GM12874 (cell line): ENCODE data around the gene ADAM19.

Experiments used
- TF ChIP-seq, protein P1 (sequence below): IDR thresholded peaks from 2 replicates; pipeline ENCODE4 v1.5.1; 2011; ENCODE audit warnings: low read depth, mild to moderate bottlenecking, control low read depth, low read length, moderate library complexity; ENCODE audit not compliant: insufficient read depth

ADAM19 gene

DNA sequence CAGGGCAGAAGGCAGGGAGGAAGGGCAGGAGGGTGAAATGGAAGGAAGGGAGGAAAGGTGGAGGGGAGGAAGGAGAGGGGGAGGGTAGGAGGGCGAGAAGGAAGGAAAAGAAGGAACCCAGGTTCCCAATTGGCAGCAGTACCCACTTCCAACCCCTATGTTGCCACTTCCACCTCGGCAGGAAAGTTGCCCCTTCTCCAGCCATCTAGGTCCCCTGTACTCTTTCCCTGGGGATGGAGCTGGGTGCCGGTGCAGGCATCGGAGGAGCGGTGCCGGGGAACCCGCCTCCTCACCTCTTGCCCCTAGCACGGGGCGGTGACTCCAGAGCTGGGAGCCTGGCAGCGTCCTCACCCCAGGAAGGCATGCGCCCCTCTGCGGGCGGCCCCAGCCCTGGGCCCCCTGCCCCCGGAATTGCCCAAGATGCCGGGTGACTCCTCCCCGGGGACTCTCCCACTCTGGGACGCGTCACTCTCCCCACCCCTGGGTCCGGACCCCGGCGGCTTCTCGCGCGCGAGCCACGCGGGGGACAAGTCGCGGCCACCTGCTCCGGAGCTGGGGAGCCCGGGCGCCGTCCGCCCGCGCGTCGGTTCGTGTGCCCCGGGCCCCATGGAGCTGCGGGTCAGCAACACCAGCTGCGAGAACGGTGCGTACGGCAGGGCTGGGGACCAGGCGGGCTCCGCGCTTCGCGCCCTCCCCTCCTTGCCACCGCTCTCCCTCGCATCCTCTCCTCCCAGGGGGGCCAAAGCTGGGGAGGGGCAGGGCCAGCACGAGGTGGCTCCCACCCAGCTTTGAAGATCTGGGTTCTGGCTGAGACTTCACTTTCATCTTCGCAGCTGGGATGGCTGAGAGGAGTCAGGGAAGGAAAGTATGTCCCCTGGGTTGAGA, 115.6 kb downstream of the ADAM19 start, which contains the start of gene NIPAL4:
NIPAL4 (plus strand) TSS at position 499 of the 885 bp plus-strand sequence; CDS start at position 607, 108 bp downstream.
- TF ChIP-seq, protein P1, sequence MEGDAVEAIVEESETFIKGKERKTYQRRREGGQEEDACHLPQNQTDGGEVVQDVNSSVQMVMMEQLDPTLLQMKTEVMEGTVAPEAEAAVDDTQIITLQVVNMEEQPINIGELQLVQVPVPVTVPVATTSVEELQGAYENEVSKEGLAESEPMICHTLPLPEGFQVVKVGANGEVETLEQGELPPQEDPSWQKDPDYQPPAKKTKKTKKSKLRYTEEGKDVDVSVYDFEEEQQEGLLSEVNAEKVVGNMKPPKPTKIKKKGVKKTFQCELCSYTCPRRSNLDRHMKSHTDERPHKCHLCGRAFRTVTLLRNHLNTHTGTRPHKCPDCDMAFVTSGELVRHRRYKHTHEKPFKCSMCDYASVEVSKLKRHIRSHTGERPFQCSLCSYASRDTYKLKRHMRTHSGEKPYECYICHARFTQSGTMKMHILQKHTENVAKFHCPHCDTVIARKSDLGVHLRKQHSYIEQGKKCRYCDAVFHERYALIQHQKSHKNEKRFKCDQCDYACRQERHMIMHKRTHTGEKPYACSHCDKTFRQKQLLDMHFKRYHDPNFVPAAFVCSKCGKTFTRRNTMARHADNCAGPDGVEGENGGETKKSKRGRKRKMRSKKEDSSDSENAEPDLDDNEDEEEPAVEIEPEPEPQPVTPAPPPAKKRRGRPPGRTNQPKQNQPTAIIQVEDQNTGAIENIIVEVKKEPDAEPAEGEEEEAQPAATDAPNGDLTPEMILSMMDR = no peak

DNA sequence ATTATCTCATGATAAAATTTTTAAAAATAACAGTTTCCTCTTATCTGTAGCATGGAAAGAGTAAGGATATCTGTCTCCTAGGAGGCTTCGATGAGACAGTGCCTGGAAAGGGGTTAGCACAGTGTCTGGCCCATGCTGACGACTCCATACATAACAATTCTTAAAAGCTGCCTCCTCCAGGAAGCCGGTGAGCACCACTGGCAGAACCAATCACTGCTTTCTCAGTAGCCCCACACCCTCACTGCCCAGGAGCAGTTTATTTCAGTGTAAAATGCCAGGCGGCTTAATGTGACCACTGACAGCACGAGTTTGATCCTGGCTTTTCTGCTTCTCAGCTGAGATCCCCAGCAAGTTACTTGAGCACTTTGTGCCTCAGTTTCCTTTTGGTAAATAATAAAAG, 116.7 kb downstream of the ADAM19 start:
- TF ChIP-seq, protein P1 = no peak

DNA sequence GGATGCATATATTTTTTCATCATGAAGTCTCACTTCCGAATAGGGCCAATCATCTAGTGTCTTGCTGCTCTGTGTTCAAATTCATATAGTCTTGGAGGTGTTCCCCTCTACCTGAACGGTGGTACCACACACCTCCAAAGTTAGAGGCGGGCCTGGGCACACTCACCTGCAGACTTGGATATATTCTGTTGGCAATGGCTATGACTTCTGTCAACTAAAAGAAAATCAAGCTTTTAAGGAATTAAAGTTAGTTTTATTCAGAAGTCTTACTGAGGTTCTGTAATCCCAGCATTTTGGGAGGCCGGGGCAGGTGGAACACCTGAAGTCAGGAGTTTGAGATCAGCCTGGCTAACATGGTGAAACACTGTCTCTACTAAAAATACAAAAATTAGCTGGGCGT, 118.2 kb downstream of the ADAM19 start:
- TF ChIP-seq, protein P1 = no peak

DNA sequence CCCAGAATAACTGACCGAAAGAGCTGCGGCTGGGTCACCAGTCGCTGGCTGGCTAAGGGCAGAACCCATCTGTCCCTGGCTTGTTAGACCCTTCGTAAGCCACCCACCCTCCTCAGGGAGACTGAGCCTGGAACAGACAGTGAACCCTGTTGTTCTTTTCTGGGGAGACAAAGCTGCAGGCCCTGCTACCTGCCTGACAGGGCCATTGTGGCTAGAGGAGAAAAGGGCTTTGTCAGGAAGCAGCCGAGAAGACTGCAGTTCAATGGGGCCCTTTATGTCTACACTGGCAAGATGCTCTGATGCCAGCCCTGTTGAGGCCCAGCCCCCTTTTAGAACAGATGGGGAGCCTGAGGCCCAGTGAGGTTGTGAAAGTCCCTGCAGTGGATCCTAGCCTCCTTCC, 119.3 kb downstream of the ADAM19 start:
- TF ChIP-seq, protein P1 = no peak

DNA sequence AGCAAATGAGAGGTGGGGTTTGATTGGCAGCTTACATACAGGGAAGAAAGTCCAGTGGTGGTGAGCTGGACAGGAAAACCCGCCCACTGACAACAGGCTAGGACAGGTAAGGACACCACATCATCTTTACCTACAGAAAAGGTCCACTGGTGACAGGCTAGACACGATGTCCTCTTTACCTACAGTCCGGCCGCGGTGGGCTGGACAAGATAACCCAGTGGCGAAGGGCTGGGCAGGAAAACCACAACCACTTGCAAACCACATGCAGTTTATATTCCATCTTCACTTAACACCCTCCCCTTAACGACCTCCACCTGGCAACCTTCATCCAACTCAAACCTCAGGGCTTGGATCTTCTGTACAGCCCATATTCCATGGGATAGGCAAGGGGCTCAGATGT, 120.5 kb downstream of the ADAM19 start:
- TF ChIP-seq, protein P1 = no peak

DNA sequence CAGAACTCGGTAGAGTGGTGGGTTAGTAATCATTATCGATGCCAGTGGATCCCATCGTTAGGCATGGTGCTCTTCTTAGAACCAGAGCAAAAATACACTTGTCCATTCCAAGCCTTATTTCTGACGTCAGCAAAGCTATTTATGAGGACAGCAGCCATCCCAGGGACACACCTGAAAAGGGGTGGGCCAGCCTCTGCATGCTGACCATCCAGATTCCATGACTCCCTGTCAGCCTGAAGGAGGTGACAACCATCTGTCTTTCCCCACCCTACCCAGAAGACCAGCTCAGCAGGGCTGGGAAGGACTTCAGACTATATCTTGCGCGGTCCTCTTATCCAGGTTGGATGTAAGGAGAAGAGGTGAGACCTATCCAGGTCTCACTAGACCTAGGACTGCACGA, 121.3 kb downstream of the ADAM19 start:
- TF ChIP-seq, protein P1 = no peak

DNA sequence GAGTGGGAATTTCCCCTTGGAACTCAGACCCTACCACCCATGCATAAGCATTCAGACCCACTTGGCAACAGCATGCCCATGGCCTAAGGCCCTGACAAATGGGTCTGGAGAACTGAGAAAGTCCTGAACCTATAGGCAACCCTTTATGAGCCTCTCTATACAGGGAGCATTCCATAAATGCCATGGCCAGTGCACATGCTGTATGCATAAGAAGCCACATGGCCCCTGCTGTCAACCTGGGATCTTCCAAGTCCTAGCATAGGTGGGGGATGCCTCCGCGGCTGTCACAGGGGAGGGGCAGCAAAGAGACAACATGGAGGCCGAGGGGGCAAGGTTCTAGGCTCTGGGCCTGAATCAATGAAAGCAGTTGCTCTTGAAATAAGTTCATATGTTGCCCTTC, 123.8 kb downstream of the ADAM19 start:
- TF ChIP-seq, protein P1 = no peak
